ENCODE measurements around the gene MRPL10.

The MRPL10 gene

DNA sequence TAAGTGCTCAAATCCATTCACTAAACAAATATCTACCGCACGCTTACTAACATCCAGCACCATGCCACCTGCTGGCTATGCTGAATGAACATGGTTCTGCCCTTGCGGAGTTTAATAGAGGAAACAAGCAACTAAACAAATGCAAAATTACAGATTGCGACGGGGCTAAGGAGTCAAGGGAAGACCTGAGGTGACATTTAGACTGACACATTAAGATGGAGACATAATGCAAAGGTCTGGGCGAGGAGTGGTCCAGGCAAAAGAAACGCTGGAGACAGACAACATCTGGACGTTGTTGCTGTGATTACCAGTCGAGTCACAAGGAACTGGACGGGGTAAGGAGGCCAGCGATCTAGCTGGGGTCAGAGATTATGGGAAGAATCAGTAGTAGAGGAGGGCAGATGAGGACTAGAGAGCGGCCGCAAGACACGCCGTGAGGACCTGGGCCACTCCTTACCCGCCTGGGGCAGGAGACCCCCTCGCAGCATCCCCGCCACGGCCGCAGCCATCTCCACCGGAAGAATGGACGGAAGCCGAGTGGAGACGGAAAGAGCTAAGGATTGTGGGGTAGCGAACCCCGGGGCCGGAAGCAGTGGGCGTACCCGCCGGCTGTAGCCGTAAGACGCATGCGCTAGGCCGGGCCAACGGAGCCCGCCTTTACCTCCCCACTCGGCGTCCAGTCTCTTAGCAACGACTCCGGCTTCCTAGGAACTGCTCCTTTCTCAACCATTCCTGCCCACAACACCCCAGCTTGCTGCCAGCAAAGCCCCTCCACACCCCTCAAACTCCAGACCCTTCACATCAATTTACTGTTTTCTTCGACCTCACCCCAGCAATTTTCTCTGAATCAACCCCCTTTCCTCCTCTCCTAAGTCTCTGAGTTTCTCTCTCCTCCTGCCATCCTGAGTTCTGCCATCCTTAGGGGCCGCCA, at the start of gene MRPL10, which contains the start of gene LRRC46:
MRPL10 (minus strand) TSS at position 539 of the 931 bp plus-strand sequence; CDS start at position 509, 30 bp downstream.
LRRC46 (plus strand) TSS at position 668 of the 931 bp plus-strand sequence. CDS start 320 bp downstream, outside the sequence.
- peak; percentile 98 for DNase-seq (ENCODE audit: low spot score)

DNA sequence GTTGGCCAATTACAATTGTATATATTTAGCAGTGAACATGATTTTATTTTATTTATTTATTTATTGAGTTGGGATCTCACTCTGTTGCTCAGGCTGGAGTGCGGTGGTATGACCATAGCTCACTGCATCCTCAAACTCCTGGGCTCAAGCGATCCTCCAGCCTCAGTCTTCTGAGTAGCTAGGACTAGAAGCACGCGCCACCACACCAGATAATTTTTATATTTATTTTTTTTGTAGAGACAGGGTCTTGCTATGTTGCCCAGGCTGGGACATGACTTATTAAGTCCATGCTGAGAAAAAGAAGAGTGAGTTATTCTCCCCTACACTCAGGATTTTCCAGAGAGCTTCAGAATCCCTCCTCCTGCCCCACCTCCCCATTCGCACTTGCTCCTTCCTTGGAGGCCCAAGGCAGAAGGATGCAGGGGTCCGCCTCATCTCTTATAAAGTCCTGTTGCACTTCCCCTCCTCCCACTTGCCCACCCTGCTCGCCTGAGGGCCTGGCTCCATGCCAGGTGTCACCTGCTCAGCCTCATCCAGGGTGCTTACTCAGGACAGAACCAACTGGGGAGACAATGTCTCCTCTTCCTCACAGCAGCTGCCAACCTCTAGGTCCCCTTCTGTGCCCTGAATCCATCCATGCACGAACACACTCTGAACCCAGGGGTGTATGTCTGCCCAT, 48.6 kb upstream of the MRPL10 start:
- DNase-seq (ENCODE audit: low spot score), result no peak

DNA sequence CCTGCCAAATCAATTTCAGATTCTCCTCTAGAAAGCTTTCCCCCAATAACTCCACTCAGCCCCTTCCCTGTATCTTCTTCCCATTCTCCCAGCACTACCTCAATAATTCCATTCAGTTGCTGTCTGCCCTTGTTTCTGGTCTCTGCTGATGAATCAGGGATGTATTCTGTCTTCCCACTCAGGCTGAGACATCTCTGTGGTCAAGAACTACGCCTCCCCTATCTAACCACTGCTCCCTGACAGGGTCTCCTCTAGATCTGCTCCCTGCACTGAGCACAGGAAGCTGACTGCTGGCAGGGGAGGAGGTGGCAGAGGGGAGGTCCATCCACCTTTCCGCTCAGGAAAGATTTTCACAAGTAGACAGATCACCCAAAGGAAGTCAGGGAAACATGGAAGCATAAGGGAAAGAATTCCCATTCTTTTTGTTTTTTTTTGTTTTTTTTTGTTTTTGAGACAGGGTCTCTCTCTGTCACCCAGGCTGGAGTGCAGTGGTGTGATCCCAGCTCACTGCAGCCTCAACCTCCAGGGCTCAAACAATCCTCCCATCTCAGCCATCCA, 47.8 kb upstream of the MRPL10 start:
- DNase-seq (ENCODE audit: low spot score), result no peak

DNA sequence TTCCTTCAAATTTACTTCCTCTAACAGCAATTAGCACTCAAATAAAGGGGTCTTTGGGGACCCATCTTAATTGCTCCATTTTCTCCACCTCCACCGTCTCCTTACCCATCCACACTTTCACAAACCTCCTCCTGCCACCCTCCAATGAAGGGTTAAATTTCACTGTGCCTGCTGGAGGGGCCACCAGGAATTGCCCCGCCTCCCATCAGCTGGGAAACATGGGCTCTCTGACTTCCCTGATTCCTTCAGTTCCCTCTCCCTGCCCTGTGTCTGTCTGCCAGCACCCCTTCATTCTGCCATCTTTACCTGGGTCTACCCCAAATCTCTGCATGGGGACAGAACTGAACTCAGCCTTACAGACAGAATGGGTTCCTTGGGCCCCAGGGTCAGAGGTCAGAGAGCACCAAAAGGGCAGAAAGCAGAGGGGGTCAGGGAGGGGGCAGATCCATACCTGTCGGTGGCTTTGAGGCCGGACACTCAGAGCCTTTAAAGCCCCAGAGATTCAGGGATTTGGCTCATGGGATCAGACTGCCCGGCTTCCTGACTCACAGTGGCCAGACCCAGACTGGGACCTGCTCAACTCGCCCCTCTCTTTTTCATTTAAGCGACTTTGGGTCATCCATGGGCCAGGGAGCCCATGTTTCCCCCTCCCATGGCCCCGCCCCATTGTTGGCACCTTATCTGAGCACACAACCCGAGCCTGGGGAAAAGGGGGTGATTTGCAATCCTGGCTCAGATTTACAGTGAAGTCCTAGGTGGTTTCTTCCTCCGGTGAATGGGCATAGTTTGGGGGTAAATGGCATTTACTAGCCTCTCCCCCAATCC, 47.1 kb upstream of the MRPL10 start:
- no peak for DNase-seq (ENCODE audit: low spot score)

DNA sequence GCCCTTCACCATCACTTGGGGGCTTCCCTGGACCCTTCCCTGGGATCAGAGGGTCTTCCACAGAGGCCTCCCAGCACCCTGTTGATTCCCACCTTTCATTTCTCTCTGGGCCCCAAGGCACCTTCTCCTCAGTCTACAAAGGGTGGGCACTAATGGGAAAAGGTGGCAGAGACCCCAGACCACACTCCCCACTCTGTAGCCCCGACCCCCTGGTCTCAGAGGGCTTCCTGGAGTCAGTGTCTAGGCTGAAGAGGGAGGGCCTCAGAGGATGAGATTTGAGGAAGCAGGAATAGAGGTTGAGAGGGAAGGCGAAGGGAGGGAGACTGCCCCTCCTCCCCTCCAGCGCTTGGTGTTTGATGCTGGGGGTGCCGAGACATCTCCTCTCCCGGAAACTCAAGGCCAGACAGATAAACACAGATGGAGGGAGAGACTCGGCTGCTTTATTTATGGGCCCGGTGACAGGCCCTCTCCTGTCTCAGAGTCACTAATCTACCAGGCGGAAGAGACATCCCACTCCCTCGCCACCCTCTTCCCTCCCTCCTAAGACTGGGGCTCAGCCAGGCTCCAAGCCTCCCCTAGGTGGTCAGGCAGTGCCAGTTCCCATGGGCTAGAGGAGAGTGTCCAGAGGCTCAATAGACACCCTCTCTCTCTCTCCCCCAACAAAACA, 46.2 kb upstream of the MRPL10 start:
- DNase-seq (ENCODE audit: low spot score), result no peak

DNA sequence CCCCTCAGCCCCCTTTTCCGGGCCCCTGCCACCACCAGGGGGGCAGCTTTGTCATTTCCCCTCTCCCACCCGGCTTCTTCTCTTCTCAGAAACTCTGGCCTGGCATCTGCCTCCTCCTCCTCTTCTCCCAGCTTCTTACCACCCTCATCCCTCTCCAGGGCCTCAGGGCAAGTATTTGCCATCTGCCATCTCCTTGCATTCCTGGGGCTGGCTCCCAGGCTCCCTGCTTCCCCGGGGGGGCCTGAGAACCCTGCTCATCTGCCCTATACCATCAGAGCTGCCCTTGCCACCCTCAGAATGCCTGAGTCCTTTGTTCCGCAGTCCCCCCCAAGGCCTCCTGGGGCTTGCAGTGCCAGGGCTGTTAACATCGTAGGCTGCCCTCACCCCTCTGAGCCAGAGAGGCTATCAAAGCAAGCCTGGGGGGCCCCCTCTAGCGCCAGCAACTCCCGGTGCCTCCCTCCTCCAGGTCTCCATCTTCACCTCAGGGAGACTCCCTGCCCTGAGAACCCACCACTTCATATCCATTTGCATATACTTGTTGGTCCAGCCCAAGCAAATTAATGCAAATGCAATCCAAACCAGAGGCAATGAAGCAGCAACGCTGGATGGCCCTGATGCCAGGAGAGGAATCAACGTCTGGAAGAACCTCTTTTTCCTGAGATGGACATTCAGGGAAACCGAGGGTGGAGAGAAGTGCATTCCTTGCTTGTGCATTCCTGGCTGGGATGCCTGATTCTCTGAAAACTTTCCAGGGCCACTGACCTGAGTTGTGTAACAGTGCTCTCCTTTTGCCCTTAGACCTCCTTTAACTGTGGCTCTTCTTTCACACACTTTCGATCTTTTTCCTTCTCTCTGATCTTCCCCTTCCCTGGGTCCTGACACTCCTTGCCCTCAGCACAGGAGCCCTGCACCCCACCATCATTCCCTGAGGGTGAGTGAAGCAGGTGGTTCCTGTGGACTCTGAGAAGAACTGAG, 44.0 kb upstream of the MRPL10 start:
- DNase-seq (ENCODE audit: low spot score), result no peak

DNA sequence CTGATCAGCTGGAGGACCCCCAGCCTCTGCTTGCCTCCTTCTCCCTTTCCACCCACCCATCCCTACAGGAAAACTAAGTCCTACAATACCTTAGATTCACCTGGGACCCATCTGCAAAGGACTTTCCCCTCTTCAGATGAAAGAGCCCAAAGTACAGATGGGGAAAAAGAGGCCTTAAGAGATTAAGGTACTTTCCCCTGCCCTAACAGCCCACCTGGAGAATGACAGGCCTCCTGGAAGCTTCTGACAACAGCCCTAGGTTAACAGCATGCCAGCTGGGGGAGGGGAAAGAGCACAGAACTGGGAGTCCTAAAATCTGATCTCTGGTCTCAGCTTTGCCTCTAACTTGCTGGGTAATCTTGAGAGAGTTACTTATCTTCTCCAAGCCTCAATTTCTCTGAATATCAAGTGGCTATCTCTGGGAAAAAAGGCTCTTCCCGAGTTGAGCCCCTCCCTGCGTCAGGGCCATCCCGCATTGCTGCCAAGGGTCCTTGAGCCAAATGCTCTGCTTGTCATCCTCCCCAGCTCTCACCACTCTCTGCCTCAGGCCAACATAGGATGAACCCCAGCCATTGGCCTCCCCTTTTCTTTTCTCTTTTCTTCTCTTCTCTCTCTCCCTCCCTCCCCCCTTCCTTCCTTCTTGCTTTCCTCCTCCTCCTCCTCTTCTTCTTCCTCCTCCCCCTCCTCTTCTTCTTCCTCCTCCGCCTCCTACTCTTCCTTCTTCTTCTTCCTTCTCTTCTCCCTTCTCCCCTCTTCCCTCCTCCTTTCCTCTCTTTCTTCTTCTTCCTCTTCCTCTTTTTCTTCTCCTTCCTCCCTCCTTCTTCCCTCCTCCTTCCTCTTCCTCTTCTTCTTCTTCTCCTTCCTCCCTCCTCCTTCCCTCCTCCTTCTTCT, 42.1 kb upstream of the MRPL10 start:
- no peak for DNase-seq (ENCODE audit: low spot score)

DNA sequence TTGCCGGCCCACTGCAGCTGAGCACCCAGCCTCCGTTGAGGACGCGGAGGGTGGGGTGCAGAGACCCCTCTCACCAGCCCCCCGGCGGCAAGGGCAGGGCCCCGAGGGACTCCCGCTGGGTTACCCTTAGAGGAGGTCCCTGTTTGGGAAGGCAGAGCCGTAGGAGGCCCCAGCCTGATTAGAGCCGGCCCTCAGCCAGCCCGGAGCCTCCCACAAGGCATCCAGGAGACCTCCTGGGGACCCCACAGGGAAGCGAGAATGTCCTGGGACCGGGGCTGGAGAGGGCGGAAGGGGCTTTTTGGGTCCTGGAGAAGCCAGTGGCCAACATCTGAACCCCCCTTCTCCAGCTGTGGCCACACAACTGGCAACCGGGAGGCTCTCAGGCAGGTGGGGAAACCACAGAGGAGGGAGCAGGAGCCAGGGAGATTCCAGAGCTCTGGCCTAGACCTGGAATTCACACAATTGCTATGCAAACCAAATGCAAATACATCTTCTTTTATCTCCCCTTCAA, 41.4 kb upstream of the MRPL10 start:
- DNase-seq (ENCODE audit: low spot score), result no peak

DNA sequence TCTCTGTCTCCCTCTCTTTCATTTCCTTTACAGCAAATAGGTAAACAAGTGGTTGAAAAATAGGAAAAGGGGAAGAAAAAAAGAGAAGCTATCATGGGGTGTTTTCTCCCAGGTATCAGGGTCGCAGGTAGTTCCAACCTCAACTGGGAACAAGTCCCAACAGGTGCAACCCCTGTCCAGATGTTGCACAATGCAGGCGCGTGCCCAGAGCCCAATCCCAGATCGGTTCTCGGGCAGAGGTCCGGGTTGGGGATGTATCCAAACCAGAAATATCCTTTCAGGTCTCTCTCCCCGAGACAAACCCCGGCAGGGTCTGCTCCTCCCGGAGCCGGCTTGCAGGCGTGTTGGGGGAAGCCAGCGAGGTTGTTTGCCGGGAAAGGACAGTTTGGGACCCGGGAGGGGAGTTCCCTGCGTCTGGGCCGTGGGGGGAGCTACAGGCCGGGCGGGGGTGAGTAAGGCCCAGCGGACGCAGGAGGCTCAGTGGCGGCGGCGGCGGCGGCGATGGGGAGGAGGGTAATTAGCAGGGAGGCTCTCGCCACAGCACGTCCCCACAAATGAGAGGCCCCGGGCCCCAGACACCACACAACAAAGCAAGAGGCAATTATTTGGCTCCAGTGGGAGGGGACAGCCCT, 40.8 kb upstream of the MRPL10 start:
- DNase-seq (ENCODE audit: low spot score), result no peak

DNA sequence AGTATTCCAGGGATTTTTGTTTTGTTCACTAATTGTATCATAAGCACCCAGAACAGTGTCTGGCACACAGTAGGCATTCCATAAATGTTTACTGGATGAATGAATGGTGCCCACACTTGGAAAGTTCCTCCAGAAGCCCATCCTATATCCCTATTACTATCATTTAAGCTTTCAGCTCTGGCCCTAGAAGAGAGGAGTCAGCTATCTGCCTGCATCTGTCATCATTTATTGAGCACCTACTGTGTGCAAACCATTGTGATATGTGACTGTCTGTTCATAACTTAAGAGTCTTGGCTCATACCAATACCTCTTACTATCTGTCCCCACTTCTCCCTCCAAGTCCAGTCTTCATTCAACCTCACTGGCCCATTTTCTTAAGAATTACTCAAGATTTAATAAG, 39.7 kb upstream of the MRPL10 start:
- no peak for DNase-seq (ENCODE audit: low spot score)

DNA sequence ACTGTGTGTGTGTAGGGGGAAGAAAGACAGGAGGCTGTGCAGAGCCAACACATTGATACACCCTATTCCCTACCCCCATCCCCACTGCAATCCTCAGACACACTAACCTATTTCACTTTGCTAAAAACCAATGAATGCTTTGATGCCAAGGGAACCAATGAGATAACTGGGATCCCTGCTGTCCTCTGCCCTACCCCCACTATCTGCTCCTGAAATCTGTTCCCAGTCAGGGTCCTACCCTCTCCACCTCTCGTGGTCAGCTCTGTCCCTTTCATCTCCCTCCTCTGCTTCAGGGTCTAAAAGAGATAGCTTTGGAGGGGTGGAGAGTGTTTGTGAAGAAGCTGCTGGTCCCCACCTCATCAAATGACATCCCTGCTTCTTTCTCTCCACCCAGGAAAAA, 38.7 kb upstream of the MRPL10 start:
- DNase-seq (ENCODE audit: low spot score), result no peak

DNA sequence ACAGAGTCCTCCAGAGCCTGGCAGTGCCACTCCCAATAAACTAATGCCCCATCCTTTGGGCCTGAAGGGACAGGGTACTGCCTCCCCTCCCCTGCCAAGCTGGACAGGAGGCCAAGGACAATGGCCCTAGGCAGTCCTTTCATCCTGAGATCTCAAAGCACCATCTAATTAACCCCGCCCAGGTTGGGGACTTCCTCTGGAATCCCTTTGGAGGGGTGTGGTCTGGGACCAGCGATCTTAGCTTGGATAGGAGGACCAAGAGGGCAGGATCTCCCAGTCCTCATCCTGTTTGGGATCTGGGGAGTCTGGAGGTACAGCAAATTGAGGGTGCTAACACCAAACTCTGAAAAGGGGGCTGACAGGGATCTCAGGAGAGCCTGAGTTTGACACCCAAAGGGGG, 37.8 kb upstream of the MRPL10 start:
- no peak for DNase-seq (ENCODE audit: low spot score)

DNA sequence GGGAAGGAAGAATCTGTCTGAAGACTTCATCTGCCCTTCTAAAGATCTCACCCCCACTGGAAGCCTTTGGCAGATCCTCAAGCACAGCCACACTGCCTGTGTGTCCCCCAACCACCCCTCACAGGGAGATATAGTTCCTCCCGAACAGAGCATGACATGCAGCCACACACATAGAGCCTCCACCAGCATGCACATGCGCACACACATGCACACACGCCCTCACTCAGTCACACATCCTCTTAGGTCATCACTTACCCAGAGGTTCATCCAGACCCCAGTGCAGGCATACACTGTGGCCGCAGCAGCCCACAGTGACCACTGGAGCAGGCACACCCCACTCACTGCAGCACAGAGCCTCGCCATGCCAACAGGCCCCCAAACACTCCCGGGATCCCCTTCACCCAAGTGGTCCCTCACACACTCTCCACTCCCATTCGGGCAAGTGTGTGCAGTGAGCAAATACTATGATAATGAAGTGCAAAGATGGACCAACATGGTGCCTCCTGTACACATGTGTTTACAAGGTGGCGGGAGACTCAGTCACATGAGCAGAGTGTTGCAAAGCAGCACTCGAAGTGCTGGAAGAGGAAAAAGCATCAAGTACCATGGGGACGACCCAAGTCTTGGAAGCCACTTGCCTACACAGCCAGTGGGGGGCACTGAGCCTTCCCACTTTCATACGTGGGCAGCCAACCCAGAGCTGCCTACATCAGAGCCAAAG, 36.6 kb upstream of the MRPL10 start:
- no peak for DNase-seq (ENCODE audit: low spot score)

DNA sequence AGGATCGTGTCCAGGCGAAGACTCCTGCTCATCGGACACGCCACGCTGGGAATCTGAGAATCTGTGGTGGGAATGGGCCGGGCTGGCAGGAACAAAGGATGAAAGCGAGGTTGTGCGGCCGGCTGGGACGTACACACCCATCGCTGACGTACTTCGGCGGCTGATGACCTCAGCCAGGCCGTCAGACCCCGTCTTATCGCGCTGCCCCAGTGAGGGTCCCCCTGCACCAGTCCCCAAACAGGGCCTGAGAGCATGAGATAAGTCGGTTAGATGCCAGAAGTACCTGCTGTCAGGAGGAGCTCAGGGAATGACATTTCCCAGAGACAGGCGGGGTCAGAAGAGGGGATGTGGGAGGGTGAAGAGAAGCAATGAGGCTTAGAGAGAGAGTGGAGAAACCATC, 35.6 kb upstream of the MRPL10 start:
- DNase-seq (ENCODE audit: low spot score), result no peak

DNA sequence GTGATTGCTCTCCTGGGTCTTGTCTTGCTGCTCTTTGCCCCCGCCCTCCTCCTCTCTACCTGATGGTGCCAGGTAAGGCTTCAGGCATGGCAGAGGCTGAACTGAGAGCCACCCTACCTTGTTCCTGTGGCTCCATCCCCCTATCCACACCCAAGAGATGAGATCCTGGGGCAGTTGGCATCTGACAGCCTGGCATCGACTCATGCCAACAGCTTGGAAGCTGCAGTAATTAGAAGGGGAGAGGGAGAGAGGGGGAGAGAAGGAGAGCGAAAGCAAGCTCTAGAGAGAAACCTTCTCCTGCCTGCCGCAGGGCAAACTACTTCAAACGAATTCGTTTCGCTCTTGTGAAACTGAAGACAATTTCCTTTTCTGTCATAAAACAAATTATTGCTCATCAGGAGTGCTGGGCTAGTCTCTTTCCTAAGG, 33.5 kb upstream of the MRPL10 start:
- DNase-seq (ENCODE audit: low spot score), result no peak

DNA sequence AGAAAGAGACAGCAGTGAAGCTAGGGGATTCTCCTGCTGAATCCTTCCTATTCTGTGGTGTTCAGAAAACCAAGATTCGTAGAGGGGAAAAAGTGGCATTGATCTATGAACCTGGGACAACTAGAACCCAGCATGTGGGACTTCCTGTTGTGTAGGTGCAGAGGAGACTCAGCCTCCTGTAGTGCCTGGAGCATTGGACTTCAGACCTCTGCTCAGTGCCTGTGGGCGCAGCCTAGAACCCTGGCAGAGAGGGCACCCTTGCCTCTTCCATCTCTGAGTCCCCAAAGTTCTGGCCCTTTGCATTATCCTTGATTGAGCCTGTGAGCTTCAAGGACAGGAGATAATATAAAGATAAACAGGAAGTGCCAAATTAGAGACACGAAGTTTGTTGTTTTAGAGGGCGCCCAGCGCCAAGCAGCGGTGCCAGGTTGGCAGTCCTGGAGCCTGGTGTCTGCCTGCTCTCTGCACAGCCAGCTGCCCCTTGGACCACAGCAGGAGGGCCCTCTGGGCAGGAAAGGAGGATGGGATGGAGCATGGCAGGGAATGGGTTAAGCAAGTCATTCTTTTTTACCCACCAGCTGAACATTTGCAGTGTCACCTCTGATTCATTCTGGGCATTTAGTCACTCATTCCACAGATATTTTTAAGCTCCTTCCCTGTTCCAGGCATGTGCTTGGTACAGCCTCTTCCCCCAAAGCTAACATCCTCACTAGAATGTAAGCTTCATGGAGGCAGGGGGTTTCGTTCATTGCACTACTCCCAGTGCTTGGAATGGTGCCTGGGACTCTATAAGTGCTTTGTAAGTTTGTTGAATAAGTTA, 31.5 kb upstream of the MRPL10 start:
- no peak for DNase-seq (ENCODE audit: low spot score)

DNA sequence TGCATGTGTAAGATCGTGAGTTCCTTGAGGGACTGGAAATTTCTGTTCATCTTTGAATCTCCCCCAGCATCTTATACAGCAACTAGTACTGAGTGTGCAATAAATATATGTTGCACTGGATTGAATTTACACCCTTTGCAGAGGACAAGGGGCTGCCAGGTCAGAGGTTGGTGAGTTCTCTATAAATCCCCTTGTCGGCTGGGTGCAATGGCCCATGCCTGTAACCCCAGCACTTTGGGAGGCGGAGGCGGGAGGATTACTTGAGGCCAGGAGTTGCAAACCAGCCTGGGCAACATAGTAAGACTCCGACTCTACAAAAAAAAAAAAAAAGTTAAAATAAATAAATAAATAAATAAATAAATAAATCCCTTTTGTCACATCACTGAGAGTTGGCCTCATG, 29.0 kb upstream of the MRPL10 start:
- DNase-seq (ENCODE audit: low spot score), result no peak
